GM19452 (cell line): ENCODE data around the gene SAA1.
A peak's percentile ranks its signal among the peaks of the same experiment; 100 is the strongest.
"Not testable (repeated sequence)": the region's sequence is repeated elsewhere in the genome, so short reads cannot be mapped to it uniquely, and the experiment has no call there.

Experiments used
- ATAC-seq: cut with Tn5 transposase; IDR thresholded peaks from one replicate; pipeline ENCODE4 v1.9.1; 2021; ENCODE audit not compliant: unreplicated experiment

SAA1 gene

GRCh38 chr11:18265949-18266348 lies at the start of gene SAA1:
SAA1 (plus strand) TSS chr11:18266264; CDS start chr11:18266888, 624 bp downstream.
- ATAC-seq = no peak

DNA sequence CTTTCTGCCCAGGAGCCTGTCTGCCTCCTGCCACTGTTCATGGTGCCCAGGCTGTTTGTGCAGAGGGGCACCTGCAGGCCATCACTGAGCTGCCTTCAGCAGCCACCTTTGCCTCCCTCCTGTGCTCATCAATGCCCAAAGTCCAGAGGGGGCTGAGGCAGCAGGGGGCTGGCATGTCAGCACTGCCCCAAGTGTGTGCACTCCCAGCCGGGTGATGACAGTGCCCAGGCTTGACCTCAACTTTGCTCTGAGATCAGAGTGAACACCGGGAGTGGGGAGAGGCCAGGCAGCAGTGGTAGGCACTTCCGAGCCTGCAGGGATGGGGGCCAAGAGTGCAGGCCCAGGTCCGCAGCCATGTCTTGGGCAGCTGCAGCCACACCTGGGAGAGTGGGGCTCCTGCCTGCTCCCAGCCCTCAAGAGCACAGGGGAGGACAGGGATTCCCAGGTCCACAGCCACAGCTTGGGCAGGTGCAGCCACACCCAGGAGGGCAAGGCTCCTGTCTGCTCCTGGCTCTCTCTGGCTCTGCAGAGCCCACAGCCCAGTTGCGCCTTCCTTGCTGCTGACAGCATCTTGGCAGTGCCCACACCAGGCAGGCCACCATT lies 44.7 kb upstream of the SAA1 start:
- ATAC-seq = no peak

GRCh38 chr11:18222814-18223421 lies 43.1 kb upstream of the SAA1 start:
- no peak for ATAC-seq

- no peak for ATAC-seq
Observed at GRCh38 chr11:18223591-18224387, 42.3 kb upstream of the SAA1 start.

DNA sequence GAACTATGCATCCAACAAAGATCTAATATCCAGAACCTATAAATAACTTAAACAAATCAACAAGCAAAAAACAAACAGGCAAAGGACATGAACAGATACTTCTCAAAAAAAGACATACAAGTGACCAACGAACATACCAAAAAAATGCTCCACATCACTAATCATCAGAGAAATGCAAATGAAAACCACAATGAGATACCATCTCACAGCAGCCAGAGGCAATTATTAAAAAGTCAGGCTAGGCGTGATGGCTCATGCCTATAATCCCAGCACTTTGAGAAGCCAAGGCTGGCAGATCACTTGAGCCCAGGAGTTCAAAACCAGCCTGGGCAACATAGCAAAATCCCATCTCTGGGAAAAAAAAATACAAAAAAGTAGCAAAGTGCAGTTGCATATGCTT lies 40.2 kb upstream of the SAA1 start:
- ATAC-seq = no peak

DNA sequence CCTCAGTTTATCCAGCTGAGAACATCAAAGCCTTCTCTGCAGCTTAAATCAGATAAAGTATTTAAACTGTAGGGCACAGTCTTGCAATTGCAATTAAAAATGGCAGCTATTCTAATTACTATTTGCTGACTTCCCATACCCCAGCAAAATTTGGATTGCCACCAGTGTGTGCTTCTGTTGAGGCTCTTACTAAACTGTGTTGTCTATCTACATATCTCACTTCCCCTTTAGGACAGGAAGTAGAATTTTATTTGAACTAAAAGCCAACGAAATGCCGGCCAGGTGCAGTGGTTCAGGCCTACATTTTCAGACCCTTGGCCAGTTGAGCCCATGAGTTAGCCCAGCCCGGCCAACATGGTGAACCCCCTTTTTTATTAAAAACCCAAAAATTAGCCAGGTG lies 36.6 kb upstream of the SAA1 start:
- peak; percentile 96 for ATAC-seq

DNA sequence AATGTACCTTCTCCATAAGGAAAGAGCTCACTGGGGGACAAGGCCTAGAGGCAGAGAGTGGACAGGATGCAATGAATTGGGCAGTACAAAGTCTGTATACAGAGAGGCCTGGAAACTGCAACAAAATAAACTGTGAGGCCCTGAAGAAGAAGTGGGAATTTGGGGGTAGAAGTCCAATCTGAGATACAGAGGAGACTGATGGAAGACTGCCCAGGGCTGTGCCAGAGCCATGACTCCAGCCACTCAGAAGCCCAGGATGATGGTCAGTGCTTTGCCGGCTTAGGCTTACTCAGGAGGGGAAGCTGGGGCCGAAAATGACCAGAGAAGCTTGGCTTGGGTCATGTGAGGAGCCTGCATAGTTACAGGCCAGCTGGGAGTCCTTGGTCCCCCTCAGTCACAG lies 35.2 kb upstream of the SAA1 start:
- ATAC-seq = no peak

- no peak for ATAC-seq
Observed at GRCh38 chr11:18233912-18234311, 32.2 kb upstream of the SAA1 start.

- no peak for ATAC-seq
Observed at GRCh38 chr11:18235394-18236334, 30.4 kb upstream of the SAA1 start.

GRCh38 chr11:18236664-18237356 lies 29.3 kb upstream of the SAA1 start, which contains the start of gene SAA4:
SAA4 (minus strand) TSS chr11:18236802; CDS start chr11:18235926, 876 bp downstream.
- ATAC-seq = no peak

DNA sequence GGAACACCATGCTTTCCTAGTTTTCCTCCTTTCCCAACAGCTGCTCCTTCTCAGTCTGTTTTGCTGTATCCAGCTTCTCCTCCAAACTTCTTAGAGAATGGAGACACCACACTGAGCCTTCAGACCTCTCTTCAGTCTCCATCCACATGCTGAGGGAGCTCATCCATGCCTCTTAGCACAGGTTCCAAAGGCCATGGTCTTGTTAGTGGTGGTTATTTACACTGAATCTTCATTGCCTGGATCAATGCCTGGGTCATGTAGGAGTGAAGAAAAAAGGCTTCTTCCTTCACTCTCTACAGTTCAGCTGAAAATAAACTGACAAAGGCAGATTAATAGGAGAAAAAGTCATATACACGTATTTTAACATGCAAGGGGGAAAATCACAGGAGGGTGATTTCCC lies 26.4 kb upstream of the SAA1 start:
- ATAC-seq = no peak

DNA sequence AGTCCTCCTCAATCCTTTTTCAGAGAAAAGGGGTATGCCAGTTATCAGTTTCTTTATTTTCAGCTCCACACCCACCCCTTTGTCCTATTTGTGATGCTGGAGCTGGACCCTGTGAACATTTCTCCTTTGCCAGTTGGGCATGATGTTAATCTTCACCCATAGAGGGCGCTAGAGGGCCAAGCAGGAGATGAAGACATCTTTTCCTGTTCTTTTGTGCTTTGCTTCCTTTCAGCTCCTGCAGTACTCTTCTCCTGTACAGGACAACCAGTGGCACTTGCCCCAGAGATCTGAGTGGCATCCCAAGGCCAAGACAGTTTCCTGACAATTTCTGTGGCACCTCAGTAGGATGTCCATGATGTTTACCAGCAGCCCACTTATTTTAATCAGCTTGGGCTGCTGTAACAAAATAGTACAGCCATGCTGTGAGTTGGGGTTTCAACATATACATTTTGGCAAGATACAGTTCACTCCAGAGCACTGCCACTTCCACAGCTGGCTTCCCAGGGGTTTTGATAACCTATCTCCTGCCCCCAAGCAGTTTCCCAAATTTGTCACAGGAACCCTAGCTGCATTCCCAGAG lies 22.2 kb upstream of the SAA1 start:
- ATAC-seq = no peak

- ATAC-seq = no peak
Observed at GRCh38 chr11:18245396-18245795, 20.7 kb upstream of the SAA1 start.

DNA sequence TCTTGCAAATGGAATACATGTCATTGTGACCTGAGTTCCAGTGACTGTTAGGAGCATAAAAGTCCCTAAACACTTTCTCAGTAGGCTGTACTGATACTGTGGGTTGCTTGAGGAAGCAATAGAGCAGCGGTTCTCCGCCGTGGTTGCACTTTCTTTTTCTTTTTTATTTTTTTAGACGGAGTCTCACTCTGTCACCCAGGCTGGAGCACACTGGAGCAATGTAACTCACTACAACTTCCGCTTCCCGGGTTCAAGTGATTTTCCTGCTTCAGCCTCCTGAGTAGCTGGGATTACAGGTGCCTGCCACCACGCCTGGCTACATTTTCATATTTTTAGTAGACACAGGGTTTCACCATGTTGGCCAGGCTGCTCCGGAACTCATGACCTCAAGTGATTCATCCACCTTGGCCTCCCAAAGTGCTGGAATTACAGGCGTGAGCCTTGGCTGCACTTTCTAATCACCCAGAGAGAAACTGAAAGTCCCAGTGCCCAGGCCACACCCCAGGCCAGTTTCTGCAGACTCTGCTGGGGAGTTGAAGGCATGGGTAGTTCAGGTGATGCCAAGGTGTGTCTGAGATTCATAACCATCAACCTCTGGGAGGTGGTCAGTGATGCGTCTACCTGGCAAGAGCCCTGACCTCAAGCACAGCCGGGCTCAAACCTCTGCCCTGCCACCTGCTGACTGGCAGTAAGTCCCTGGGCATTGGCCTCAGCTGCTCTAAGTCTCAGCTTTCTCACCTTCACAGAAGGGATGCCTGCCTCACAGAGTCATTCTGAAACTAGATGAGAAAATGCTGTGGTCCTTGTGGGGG lies 19.5 kb upstream of the SAA1 start:
- ATAC-seq = peak; percentile 75

- ATAC-seq = not testable (repeated sequence)
Observed at GRCh38 chr11:18247191-18247581, 18.9 kb upstream of the SAA1 start.

GRCh38 chr11:18248561-18248960 lies 17.5 kb upstream of the SAA1 start, which contains the start of gene SAA2:
SAA2 (minus strand) TSS chr11:18248668; CDS start chr11:18248011, 657 bp downstream.
- ATAC-seq = no peak

- no peak for ATAC-seq
Observed at GRCh38 chr11:18253233-18253632, 12.8 kb upstream of the SAA1 start.

DNA sequence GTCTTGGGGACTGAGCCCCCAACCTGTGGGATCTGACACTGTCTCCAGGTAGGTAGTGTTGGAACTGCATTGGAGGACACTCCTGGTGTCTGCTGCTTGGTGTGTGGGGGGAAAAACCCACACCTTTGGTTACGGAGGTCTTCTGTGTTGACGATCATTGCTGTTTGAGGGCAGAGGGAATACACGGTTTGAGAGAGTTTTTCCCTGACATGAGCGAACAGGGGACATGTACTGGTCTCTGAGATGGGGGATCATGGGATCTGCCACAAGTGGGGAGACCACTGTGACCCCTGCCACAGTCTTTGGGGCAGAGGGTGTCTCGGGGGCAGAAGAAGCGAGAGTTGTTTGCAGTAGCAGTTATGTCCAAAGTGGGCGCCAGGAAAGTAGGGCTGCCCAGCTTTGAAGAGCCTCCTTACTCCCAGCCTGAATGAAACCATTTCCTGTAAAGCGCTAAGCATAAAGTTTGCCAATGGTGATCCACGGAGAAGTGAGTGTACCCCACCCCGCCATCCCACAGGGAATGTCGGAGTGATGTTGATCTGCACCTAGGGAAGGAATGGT lies 12.2 kb upstream of the SAA1 start:
- no peak for ATAC-seq
